HEK293 (cell line): ENCODE results near the gene OLIG1.

Source experiments
- GFI1B ChIP-seq: fragments of 450-650 bp; formaldehyde crosslinking; IDR thresholded peaks from 2 replicates; pipeline ENCODE4 v1.5.1; 2016; ENCODE audit warnings: missing biosample characterization, missing genetic modification characterization
- HOXA7 ChIP-seq: sonication (generic); formaldehyde crosslinking; IDR thresholded peaks from 2 replicates; pipeline ENCODE4 v1.8.1; 2022; ENCODE audit warnings: missing genetic modification reagents, borderline replicate concordance
- IKZF3 ChIP-seq: fragments of 450-650 bp; IDR thresholded peaks from 2 replicates; pipeline ENCODE4 v1.5.0; 2018; ENCODE audit warnings: missing biosample characterization, mild to moderate bottlenecking, missing genetic modification characterization, moderate library complexity
- MZF1 ChIP-seq: fragments of 450-650 bp; formaldehyde crosslinking; IDR thresholded peaks from 2 replicates; pipeline ENCODE4 v1.5.1; 2017; ENCODE audit warnings: missing biosample characterization, missing genetic modification characterization, borderline replicate concordance
- REPIN1 ChIP-seq: fragments of 450-650 bp; formaldehyde crosslinking; IDR thresholded peaks from 2 replicates; pipeline ENCODE4 v1.5.1; 2017; ENCODE audit warnings: missing biosample characterization, missing genetic modification characterization, low read depth
- TCF7L2 ChIP-seq: IDR thresholded peaks from 2 replicates; pipeline ENCODE4 v1.6.1; 2011; ENCODE audit warnings: low read depth, mild to moderate bottlenecking, inconsistent platforms, low read length, moderate library complexity, borderline replicate concordance
- ZBTB17 ChIP-seq: fragments of 450-650 bp; formaldehyde crosslinking; IDR thresholded peaks from 2 replicates; pipeline ENCODE4 v1.5.1; 2016; ENCODE audit warnings: missing biosample characterization, missing genetic modification characterization
- ZBTB48 ChIP-seq: fragments of 450-650 bp; formaldehyde crosslinking; IDR thresholded peaks from 2 replicates; pipeline ENCODE4 v1.5.1; 2016; ENCODE audit warnings: missing biosample characterization, missing genetic modification characterization
- ZBTB7A ChIP-seq: fragments of 450-650 bp; formaldehyde crosslinking; IDR thresholded peaks from 2 replicates; pipeline ENCODE4 v1.5.1; 2016; ENCODE audit warnings: low read depth, missing biosample characterization, missing genetic modification characterization
- ZNF132 ChIP-seq: fragments of 450-650 bp; formaldehyde crosslinking; IDR thresholded peaks from 2 replicates; pipeline ENCODE4 v1.5.1; 2017; ENCODE audit warnings: missing biosample characterization, missing genetic modification characterization, borderline replicate concordance
- ZNF169 ChIP-seq: fragments of 450-650 bp; formaldehyde crosslinking; IDR thresholded peaks from 2 replicates; pipeline ENCODE4 v1.5.1; 2016; ENCODE audit warnings: missing biosample characterization, missing genetic modification characterization
- ZNF311 ChIP-seq: fragments of 450-650 bp; formaldehyde crosslinking; IDR thresholded peaks from 2 replicates; pipeline ENCODE4 v1.5.1; 2017; ENCODE audit warnings: missing biosample characterization, missing genetic modification characterization, borderline replicate concordance
- ZNF335 ChIP-seq: fragments of 450-650 bp; formaldehyde crosslinking; conservative IDR thresholded peaks from 2 replicates; pipeline ENCODE4 v1.5.1; 2016; ENCODE audit warnings: missing biosample characterization, missing genetic modification characterization
- ZNF37A ChIP-seq: fragments of 450-650 bp; IDR thresholded peaks from 2 replicates; pipeline ENCODE4 v1.5.1; 2018; ENCODE audit warnings: missing biosample characterization, missing genetic modification characterization
- ZNF391 ChIP-seq: fragments of 450-650 bp; formaldehyde crosslinking; IDR thresholded peaks from 2 replicates; pipeline ENCODE4 v1.5.1; 2016; ENCODE audit warnings: low read depth, missing biosample characterization, missing genetic modification characterization, borderline replicate concordance
- ZNF521 ChIP-seq: fragments of 450-650 bp; formaldehyde crosslinking; IDR thresholded peaks from 2 replicates; pipeline ENCODE4 v1.5.1; 2017; ENCODE audit warnings: missing biosample characterization, mild to moderate bottlenecking, missing genetic modification characterization
- ZNF555 ChIP-seq: fragments of 450-650 bp; formaldehyde crosslinking; conservative IDR thresholded peaks from 2 replicates; pipeline ENCODE4 v1.5.1; 2017; ENCODE audit warnings: missing biosample characterization, mild to moderate bottlenecking, missing genetic modification characterization, inconsistent platforms
- ZNF558 ChIP-seq: fragments of 450-650 bp; formaldehyde crosslinking; IDR thresholded peaks from 2 replicates; pipeline ENCODE4 v1.5.1; 2016; ENCODE audit warnings: missing biosample characterization, missing genetic modification characterization
- ZNF596 ChIP-seq: fragments of 450-650 bp; IDR thresholded peaks from 2 replicates; pipeline ENCODE4 v1.5.0; 2018; ENCODE audit warnings: missing biosample characterization, mild to moderate bottlenecking, missing genetic modification characterization, moderate library complexity
- ZNF610 ChIP-seq: fragments of 450-650 bp; formaldehyde crosslinking; IDR thresholded peaks from 2 replicates; pipeline ENCODE4 v1.5.1; 2016; ENCODE audit warnings: missing biosample characterization, missing genetic modification characterization, borderline replicate concordance
- ZNF624 ChIP-seq: fragments of 450-650 bp; formaldehyde crosslinking; IDR thresholded peaks from 2 replicates; pipeline ENCODE4 v1.5.1; 2017; ENCODE audit warnings: missing biosample characterization, missing genetic modification characterization
- ZNF626 ChIP-seq: fragments of 450-650 bp; sonication (Bioruptor Pico); formaldehyde crosslinking; IDR thresholded peaks from 2 replicates; pipeline ENCODE4 v1.5.1; 2018; ENCODE audit warnings: missing biosample characterization, missing genetic modification characterization, inconsistent platforms
- ZNF629 ChIP-seq: fragments of 450-650 bp; formaldehyde crosslinking; IDR thresholded peaks from 2 replicates; pipeline ENCODE4 v1.5.1; 2017; ENCODE audit warnings: missing biosample characterization, missing genetic modification characterization
- ZNF658 ChIP-seq: fragments of 450-650 bp; formaldehyde crosslinking; IDR thresholded peaks from 2 replicates; pipeline ENCODE4; 2016; ENCODE audit warnings: missing biosample characterization, missing genetic modification characterization
- ZNF776 ChIP-seq: fragments of 450-650 bp; formaldehyde crosslinking; IDR thresholded peaks from 2 replicates; pipeline ENCODE4 v1.5.0; 2017; ENCODE audit warnings: missing biosample characterization, missing genetic modification characterization, borderline replicate concordance
- ZNF791 ChIP-seq: fragments of 450-650 bp; formaldehyde crosslinking; IDR thresholded peaks from 2 replicates; pipeline ENCODE4 v1.5.1; 2016; ENCODE audit warnings: missing biosample characterization, missing genetic modification characterization
- ZSCAN16 ChIP-seq: fragments of 450-650 bp; formaldehyde crosslinking; IDR thresholded peaks from 2 replicates; pipeline ENCODE4 v1.5.1; 2016; ENCODE audit warnings: missing biosample characterization, missing genetic modification characterization
- ZSCAN23 ChIP-seq: fragments of 450-650 bp; formaldehyde crosslinking; IDR thresholded peaks from 2 replicates; pipeline ENCODE4 v1.5.1; 2016; ENCODE audit warnings: missing biosample characterization, missing genetic modification characterization
- TF ChIP-seq, protein P1 (sequence below): fragments of 450-650 bp; formaldehyde crosslinking; IDR thresholded peaks from 2 replicates; pipeline ENCODE4 v1.5.1; 2016; ENCODE audit warnings: missing biosample characterization, missing genetic modification characterization
- TF ChIP-seq, protein P2 (sequence below): fragments of 450-650 bp; formaldehyde crosslinking; IDR thresholded peaks from 2 replicates; pipeline ENCODE4 v1.5.1; 2016; ENCODE audit warnings: missing biosample characterization, missing genetic modification characterization
- TF ChIP-seq, protein P3 (sequence below): fragments of 450-650 bp; formaldehyde crosslinking; optimal IDR thresholded peaks from 2 replicates; pipeline ENCODE3; 2016; ENCODE audit warnings: missing biosample characterization, mild to moderate bottlenecking, missing genetic modification characterization
- TF ChIP-seq, protein P4 (sequence below): fragments of 450-650 bp; formaldehyde crosslinking; IDR thresholded peaks from 2 replicates; pipeline ENCODE4 v1.5.1; 2017; ENCODE audit warnings: missing biosample characterization, missing genetic modification characterization
- TF ChIP-seq, protein P5 (sequence below): fragments of 450-650 bp; formaldehyde crosslinking; IDR thresholded peaks from 2 replicates; pipeline ENCODE4 v1.5.1; 2017; ENCODE audit warnings: missing biosample characterization, missing genetic modification characterization

OLIG1 gene

DNA sequence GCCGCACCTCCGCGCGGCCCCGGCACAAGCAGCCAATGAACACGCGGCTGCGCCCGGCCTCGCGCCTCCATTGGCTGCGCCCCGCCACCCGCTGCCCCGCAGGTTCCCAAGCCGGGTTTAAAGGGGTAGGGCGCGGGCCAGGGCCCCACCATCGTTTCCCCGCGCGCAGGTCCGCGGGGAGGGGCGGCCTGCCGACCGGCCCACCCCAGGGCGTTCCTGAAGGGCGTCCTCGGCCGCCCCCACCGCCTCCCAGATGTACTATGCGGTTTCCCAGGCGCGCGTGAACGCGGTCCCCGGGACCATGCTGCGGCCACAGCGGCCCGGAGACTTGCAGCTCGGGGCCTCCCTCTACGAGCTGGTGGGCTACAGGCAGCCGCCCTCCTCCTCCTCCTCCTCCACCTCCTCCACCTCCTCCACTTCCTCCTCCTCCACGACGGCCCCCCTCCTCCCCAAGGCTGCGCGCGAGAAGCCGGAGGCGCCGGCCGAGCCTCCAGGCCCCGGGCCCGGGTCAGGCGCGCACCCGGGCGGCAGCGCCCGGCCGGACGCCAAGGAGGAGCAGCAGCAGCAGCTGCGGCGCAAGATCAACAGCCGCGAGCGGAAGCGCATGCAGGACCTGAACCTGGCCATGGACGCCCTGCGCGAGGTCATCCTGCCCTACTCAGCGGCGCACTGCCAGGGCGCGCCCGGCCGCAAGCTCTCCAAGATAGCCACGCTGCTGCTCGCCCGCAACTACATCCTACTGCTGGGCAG is at the start of gene OLIG1 (continued):
- TF ChIP-seq, protein P1, sequence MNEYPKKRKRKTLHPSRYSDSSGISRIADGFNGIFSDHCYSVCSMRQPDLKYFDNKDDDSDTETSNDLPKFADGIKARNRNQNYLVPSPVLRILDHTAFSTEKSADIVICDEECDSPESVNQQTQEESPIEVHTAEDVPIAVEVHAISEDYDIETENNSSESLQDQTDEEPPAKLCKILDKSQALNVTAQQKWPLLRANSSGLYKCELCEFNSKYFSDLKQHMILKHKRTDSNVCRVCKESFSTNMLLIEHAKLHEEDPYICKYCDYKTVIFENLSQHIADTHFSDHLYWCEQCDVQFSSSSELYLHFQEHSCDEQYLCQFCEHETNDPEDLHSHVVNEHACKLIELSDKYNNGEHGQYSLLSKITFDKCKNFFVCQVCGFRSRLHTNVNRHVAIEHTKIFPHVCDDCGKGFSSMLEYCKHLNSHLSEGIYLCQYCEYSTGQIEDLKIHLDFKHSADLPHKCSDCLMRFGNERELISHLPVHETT, result no peak
- TF ChIP-seq ZNF555, result no peak
- TF ChIP-seq ZNF132, result no peak
- TF ChIP-seq ZBTB17, result no peak
- TF ChIP-seq ZNF169 (tag by site-specific recombination), result no peak
- no peak for TF ChIP-seq HOXA7 (CRISPR knock-in tag)
- TF ChIP-seq MZF1 (tag by site-specific recombination), result no peak
- TF ChIP-seq ZNF596 (tag by site-specific recombination), result no peak
- no peak for TF ChIP-seq ZNF521
- TF ChIP-seq REPIN1 (tag by site-specific recombination), result no peak
- TF ChIP-seq ZNF37A, result no peak
- no peak for TF ChIP-seq ZNF776 (tag by site-specific recombination)
- TF ChIP-seq ZNF558 (tag by site-specific recombination), result no peak
- TF ChIP-seq IKZF3 (tag by site-specific recombination), result no peak
- TF ChIP-seq ZNF626 (tag by site-specific recombination), result no peak
- TF ChIP-seq ZSCAN16 (tag by site-specific recombination), result no peak
- TF ChIP-seq ZNF658 (tag by site-specific recombination), result no peak
- no peak for TF ChIP-seq ZNF629 (tag by site-specific recombination)
- TF ChIP-seq ZNF610 (tag by site-specific recombination), result no peak
- TF ChIP-seq ZNF391 (tag by site-specific recombination), result 0 out of 2 replicates have a peak, but pooled peaks have one; percentile 50
- TF ChIP-seq, protein P2, sequence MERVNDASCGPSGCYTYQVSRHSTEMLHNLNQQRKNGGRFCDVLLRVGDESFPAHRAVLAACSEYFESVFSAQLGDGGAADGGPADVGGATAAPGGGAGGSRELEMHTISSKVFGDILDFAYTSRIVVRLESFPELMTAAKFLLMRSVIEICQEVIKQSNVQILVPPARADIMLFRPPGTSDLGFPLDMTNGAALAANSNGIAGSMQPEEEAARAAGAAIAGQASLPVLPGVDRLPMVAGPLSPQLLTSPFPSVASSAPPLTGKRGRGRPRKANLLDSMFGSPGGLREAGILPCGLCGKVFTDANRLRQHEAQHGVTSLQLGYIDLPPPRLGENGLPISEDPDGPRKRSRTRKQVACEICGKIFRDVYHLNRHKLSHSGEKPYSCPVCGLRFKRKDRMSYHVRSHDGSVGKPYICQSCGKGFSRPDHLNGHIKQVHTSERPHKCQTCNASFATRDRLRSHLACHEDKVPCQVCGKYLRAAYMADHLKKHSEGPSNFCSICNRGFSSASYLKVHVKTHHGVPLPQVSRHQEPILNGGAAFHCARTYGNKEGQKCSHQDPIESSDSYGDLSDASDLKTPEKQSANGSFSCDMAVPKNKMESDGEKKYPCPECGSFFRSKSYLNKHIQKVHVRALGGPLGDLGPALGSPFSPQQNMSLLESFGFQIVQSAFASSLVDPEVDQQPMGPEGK (tag by site-specific recombination), result peak; percentile 90
- peak; percentile 38; the same call in 1 of the 2 replicates for TF ChIP-seq ZBTB48
- TF ChIP-seq ZSCAN23 (tag by site-specific recombination), result 0 out of 2 replicates have a peak, but pooled peaks have one; percentile 24
- no peak for TF ChIP-seq ZBTB7A
- TF ChIP-seq, protein P3, sequence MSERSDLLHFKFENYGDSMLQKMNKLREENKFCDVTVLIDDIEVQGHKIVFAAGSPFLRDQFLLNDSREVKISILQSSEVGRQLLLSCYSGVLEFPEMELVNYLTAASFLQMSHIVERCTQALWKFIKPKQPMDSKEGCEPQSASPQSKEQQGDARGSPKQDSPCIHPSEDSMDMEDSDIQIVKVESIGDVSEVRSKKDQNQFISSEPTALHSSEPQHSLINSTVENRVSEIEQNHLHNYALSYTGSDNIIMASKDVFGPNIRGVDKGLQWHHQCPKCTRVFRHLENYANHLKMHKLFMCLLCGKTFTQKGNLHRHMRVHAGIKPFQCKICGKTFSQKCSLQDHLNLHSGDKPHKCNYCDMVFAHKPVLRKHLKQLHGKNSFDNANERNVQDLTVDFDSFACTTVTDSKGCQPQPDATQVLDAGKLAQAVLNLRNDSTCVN (tag by site-specific recombination), result peak; percentile 98
- TF ChIP-seq ZNF791, result no peak
- TF ChIP-seq TCF7L2, result no peak
- peak; percentile 76; the same call in 1 of the 2 replicates for TF ChIP-seq ZNF335
- TF ChIP-seq ZNF624 (tag by site-specific recombination), result no peak
- no peak for TF ChIP-seq ZNF311 (tag by site-specific recombination)
- TF ChIP-seq, protein P4, sequence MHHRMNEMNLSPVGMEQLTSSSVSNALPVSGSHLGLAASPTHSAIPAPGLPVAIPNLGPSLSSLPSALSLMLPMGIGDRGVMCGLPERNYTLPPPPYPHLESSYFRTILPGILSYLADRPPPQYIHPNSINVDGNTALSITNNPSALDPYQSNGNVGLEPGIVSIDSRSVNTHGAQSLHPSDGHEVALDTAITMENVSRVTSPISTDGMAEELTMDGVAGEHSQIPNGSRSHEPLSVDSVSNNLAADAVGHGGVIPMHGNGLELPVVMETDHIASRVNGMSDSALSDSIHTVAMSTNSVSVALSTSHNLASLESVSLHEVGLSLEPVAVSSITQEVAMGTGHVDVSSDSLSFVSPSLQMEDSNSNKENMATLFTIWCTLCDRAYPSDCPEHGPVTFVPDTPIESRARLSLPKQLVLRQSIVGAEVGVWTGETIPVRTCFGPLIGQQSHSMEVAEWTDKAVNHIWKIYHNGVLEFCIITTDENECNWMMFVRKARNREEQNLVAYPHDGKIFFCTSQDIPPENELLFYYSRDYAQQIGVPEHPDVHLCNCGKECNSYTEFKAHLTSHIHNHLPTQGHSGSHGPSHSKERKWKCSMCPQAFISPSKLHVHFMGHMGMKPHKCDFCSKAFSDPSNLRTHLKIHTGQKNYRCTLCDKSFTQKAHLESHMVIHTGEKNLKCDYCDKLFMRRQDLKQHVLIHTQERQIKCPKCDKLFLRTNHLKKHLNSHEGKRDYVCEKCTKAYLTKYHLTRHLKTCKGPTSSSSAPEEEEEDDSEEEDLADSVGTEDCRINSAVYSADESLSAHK (tag by site-specific recombination), result no peak
- TF ChIP-seq, protein P5, sequence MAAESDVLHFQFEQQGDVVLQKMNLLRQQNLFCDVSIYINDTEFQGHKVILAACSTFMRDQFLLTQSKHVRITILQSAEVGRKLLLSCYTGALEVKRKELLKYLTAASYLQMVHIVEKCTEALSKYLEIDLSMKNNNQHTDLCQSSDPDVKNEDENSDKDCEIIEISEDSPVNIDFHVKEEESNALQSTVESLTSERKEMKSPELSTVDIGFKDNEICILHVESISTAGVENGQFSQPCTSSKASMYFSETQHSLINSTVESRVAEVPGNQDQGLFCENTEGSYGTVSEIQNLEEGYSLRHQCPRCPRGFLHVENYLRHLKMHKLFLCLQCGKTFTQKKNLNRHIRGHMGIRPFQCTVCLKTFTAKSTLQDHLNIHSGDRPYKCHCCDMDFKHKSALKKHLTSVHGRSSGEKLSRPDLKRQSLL (tag by site-specific recombination), result no peak
- no peak for TF ChIP-seq GFI1B (tag by site-specific recombination)
